GM18870 (cell line): Measurements from ENCODE around the gene ERC2.

Experiments
- ATAC-seq: cut with Tn5 transposase; IDR thresholded peaks from one replicate; pipeline ENCODE4 v1.9.1; 2021; ENCODE audit warnings: moderate library complexity; ENCODE audit not compliant: unreplicated experiment

The ERC2 gene

DNA sequence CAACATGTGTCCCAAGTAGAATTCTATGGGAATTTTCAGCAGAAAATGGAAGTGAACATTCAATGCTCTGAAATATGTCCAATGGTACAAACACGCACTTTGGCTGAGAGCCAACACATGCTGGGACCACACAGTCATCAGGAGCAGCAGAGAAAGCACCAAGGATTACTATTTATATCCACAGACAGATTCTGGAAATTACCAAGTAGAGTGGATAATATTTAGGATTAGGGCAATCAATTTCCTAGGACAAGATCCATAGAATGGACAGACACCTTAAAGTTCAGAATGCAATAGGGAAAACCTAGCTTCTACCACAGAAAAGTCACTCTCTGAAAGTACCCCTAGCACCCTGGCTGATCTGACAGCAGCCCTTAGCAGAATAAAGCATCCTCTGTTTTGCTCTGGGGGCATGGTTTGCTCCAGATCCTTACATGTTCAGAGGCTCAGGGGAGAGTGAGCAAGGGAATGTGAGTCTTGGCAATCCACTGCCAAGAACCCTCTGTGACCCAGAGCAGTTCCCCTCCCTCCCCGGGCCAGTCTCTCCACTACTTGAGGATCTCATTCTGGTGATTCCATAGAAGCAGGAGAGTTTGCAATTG is 775.2 kb downstream of the ERC2 start:
- no peak for ATAC-seq

DNA sequence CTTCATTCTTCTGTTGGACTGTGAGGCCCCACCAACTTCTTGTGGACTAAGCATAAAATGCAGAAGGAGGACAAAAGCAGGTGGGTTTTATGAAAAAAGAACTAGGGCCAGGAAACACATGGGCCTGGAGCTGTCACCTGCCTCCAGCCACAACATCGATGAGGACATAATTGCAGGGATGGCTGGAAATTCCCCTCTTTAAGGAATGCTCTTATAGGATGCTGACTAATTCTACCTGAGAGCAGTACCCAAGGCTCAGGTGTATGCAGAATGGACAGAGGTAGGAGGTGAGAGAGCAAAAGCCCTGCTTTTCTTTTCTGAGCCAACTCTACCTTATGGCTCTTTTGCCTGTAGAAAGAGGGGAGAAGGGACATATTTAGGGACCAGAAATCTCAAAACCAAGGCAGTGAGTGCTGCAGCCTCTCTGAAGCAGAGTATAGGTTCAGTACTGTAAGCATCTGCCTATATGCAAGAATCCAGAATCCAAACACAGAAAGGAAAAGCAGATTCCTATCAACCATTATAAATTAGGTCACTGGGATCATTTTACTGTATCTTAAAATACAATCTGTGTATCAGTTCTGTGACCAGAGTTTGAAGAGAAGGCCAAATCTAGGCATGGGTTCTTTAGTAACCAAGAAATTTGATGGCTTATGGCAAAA is 775.8 kb downstream of the ERC2 start:
- no peak for ATAC-seq

DNA sequence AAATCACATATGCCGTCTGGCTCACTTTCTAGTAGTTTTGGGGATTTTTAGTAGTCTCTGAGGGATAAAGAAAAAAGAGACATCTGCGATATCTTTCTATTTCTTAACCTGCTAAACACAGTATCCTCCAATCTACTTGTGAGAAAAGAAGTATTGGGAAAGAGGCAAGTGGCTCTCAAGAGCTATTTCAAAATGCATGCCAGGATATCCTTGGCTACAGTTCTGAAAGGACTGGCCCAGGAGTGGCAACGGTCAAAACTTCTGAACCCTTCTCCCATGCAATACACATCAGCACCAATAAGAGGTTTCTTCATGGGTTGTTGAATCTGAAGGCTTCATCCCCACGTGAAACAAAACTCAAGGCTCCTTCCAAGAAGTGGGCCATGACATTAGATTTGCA is 777.1 kb downstream of the ERC2 start:
- ATAC-seq, result no peak

DNA sequence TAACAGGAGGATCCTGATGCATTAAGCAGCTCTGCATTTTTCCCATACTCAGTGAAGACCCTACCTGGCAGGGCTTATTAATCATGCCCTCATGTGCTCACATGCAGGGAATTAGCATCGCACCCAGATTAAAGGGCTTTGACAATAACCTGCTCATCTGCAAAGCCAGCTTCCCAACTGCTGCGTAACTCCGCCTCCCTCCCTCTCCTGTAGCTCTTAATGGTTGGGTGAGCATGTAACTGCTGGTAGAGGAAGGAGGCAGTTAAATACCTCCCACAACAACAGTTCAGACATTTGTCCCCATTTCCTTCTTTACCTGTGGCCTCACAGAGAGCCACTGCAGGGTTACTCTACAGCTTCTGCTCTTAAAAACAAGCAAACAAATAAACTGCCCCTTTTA is 777.5 kb downstream of the ERC2 start:
- ATAC-seq, result peak; percentile 57

DNA sequence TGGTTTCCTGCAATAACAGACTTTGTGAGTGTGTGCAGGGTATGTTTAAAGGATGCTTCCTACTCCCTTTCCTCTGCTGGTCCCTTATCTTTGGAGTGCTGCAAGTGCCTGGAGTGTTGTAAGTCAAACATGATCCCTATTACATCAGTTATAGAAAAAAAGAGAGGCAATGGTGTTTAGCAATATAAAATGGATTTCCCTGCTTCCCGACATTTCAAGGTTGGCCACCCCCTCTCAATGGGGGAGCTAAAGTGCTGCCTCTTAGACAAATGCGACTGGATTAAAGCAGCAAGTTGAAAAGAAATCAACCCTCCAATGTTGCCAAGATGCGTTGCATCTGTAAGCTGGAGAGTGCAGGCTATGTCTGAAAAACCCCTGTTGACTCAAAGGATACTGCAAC is 778.1 kb downstream of the ERC2 start:
- no peak for ATAC-seq

DNA sequence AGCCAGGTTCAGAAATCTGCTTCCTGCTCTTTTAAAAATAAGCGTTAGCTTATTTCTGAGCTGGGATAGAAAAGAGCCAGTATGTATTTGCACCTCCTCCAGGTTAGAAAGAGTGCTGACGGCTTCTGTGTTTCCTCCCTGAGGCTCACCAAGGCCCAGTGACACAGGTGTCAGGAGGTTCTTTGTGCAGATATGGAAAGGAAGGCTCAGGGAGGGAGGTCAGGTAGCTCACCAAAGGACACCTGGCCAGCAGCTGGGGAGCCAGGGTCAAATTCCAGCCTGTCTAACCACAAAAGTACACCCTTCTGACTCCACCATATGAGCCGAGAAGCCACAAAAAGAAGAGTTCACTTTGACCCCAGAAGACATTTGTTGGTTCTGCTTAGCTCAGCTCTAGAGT is 780.1 kb downstream of the ERC2 start:
- no peak for ATAC-seq

DNA sequence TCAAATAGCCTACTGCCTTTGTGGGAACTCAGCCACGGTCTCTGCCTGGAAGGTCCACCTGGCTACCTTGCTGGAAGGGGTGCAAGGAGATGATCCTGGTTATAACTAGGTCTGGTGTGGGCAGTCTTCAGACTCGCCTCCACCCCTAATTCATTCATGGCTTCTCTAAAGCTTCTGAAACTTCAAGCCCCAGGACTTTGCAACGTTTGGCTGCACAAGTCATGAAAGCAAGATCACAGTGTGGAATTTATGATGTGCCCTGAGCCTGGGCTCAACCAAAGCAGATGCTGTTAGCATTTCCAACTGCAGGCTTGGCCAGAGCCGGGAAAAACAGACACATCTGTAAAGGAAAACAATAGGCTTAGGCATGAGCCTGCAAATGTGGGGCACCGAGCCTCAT is 780.7 kb downstream of the ERC2 start:
- no peak for ATAC-seq

DNA sequence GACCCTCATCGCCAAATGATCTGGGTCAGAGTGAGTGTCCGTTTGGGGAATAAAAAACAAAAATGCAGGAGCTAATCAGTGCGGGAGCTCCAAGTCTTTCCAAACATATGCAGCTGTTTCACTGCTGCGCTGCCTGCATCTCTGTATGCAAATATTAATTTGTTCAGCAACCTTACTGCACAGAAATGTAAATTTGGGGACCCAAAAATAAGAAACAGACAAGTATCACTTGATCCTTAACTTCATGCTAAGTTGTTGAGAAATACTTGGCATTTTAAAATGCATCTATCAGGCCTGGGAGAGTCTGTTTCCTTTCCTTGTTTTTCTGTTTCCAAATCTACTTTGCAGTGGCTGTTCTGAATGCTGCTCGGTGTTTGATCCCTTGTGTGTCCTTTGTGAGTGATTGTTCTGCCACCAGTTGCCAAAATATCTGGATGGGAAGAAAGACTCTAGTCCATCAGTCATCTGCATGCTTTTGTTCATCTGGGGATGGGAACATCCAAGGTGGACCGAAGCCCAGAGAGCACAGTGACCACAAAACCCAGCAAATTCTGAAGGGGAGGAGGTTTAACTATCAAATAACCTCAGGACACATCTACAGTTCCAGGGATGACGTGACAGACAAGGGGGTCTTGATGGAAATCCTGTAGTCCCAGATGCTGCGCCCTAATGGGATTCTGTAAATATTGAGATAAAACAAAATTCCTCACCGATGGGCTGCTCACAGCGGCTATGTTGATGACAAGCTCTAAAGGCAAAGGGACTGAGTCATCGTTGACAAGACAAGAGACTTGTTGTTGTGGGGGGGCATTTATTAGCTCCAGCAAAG is 781.6 kb downstream of the ERC2 start:
- ATAC-seq, result no peak

DNA sequence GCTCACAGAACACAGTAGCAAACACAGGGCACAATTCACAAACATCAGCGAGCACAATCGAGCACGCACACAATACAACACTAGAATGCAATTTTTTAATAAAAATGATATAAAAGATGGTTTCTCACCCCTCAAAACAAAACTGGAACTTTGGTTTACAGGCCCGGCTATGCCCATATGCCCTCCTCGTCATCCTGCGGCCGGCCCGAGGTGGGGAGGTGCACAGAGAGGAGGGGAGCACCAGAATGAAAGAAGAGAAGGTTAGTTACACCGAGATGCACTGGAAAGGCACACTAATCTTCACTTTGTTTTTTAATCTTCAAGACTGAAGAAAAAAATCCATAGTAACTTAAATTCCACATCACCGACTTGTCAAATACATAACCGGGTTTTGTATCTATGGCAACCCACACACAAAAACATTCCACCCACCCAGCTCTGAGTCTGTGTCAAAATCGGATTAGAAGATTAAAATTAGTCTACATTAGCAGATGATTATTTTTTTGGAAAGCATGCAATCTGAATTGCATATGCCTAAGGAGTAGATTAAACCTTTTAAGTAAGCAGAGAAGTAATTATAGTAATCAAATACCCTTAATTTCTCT is 784.5 kb downstream of the ERC2 start:
- no peak for ATAC-seq

DNA sequence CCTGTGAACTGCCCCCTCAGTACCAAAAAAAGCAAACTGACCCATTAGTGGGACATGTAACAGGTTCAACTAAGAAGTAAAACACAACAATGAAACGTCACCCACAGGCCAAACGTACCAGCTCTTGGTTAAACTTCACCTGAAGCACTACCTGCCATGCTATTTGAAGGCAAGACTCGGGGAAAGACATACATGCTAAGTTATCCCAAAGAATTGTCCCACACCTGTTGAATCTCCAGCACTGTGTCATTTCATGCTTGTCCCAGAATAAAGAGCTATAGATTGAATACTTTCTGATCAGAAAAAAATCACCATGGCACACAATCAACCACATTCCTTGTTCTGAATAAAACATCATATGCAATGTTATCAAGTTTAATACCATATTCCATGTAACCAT is 785.8 kb downstream of the ERC2 start:
- ATAC-seq, result no peak

DNA sequence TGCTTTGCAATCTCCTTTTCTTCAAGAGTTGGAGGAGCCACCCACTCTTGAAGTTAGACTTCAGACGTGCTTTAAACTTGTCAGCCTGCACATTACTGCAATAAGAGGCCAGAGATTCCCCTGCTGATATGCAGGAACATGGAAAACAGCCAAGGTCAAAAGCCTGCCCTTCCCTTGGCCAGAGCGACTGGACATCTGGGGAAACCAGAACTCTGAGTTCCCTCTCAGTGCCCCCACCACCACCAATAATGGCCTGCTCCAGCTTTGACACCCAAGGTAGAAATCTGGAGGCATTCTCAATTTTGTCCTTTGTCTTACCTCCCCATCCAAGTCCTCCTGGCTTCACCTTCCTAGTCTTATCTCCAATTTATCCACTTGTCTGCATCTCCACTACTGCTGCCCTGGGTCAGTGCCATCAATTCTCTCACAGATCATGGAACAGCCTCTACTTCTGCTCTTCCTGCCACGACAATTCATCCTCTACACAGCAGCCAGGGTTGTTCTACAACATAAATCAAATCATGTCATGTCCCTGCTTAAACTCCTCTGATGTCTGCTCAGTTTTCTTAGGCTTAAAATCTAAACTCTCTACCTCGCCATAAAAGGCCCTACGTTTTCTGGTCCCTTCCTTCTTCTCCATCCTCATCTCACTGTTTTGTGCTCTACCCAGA is 789.6 kb downstream of the ERC2 start:
- no peak for ATAC-seq

DNA sequence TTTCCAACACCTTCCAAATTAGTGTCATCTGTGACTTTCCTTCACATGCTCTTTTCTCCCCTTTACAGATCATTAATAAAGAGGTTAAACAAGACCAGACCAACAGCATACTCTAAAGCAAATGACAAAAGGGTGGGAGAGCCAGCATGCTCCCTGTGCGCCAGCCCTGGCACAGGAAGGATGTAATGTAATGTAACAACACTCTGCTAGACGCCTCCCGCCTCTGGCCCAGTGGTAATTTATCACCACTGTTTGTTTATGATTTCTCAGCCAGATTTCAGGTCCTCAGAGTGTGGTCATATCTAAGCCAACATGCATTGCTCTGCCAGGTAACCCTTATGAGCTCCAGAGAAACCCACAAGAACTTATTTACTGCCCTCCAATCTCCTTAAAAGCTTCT is 791.6 kb downstream of the ERC2 start:
- ATAC-seq, result no peak

DNA sequence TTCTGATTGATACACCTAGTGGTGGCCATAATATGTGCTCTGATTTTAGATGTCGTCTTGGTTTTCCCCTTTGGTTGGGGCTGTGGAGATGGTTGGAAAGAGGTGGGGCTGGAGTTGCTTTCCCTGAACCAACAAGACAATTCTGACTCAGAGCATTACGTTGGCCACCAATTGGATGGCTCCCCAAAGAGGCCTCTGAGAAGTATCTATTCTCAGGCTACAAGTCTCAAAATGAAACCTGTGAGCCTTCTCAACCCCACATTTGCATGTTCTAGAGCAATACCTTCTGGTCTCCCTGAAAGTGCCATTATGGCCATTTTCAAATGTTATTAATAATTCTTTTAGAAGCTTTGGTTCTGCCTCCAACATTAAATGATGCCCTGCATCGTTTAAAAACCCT is 792.8 kb downstream of the ERC2 start:
- ATAC-seq, result peak; percentile 98

DNA sequence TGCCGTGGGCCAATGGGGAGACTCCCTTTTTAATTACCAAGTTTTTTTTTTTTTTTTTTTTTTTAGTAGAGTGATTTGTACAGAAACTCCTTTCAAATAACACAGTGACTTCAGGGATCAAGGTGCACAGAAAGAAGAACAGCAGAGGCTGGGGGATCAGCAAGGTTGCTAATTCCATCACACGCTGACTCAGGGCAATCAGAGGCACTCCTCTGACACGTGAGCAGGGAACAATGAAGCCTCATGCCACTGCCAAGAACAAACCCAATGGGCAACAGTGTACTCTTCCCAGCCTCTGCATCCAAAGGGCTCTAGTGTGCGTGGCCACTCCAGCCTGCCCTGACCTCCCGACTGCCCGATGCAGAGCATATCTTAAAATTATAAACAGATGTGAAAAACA is 794.5 kb downstream of the ERC2 start:
- no peak for ATAC-seq

DNA sequence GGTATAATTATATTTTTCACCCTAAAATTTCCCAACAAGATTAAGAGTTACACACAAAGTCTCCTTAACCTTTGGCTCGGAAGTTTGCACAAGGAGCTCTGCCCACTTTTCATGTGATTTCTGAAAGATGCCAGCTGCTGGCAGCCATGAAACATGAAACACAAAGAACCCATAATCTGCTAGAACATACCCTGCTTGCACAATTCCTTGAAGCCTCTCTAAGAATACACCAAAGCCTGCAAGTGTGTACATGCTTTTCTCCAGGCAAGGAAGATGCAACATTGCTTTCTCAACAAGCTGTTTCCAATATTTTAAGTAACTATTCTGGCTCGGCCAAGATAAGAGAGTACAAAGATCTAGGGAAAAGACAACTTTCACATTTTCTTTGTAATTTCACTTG is 799.1 kb downstream of the ERC2 start:
- ATAC-seq, result no peak

DNA sequence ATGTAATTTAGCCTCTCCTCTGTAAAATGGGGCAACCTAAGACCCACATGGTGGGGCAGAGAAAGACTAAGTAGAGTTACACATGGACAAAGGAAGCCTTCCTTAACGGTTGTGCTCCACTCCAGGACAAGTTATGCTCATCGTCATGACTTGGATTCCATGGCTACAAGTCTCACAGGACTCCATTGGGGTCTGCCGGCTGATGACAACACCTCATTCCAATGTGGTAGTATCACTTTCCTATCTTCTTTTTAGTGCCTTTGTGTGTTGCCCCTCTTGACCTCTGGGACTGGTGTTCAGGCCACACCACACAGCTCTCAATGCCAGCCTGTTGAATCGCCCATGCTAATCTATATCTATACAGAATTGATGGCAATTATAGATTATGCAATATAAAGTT is 799.9 kb downstream of the ERC2 start:
- ATAC-seq, result no peak

DNA sequence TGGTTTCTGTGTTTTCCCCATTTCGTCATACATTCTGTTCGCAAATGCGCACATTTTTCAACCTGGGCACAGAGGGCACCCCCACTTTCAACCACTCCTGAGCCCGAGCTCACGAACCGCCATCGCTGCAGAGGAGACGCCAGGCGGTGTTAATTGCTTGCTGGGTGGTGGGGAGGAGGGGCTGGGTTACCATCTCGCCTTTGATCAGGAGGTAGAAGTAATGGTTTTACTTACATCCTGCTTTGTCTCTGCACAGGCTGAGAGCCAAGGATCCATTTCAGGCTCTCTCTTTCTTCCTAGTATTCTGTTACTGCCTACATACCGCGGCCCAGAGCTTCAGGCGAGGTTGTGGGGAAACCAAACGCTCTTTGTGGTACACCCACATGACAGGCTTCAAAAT is 803.9 kb downstream of the ERC2 start:
- ATAC-seq, result no peak

DNA sequence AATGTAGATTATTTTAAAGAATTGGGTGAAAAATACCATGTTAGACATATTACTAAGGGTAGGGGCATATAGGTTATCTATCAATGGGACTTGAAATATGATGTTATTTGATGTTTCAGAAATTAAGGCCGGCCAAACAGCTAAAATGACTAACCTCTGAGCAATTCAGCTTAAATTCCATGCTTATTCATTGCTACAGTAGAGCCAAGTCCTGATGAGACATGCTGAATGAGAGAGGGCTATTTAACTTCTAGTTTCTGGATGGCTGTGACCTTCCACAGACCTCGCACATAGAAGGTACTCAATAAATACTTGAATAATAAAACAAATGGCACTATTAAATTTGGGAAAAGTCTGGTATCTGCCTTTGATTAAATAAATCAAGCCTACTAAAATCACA is 805.6 kb downstream of the ERC2 start:
- ATAC-seq, result no peak

DNA sequence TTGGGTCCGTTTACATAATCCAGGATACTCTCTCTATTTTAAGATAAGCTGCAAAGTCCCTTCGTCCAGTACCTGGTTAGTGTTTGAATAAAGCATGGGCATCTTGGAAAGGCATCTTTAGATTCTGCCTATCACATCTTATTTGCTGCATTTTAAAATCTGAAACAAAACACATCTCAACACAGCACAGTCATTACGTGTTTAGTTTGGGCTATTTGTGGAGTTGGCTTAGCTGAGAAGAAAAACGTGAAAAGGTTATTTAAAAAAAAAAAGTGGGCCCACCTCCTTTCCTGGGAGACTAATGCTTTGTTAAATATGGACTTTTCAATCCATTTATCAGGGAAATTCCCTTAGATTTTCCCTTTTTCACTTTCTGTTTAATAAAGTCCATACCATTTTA is 806.7 kb downstream of the ERC2 start:
- no peak for ATAC-seq

DNA sequence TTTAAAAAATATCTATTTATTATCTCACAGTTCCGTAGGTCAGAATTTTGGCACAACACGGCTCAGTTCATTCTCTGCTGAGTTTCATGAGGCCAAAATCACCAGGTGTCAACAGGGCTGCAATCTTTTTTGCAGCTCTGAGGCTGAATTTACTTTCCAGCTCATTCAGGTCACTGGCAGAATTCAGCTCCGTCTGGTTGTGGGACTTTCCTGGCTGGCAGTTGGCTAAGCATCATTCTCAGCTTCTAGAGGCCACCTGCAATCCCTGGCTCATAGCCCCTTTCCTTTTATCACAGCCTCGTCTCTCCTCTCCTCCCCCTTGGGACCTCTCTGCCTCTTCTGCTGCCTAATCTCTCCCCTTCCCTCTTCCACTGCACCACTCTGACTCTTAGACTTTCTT is 807.1 kb downstream of the ERC2 start:
- no peak for ATAC-seq

DNA sequence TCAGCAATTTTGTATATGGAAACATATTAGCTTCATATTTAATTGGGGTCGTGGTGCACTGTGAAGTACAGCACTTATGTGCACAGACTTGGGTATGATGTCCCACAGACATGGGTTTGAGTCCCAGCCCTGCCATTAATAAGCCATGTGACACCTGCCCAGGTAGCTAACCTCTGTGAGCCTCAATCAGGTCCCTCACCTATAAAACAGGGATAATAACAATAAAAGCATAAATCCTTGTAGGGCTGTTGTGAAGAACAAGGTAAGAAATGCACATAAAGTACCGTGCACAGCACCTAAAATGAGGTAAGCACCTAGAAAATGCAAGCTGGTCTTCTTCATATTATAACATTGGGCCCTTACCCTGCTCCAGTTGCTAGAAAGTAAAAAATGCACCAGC is 807.6 kb downstream of the ERC2 start:
- ATAC-seq, result no peak
